Loucy (cell line): ENCODE results near the gene MMP7.

Source experiments
- CTCF ChIP-seq: fragments of 200-600 bp; sonication (generic); conservative IDR thresholded peaks from 2 replicates; pipeline ENCODE4 v1.5.1; 2014; ENCODE audit warnings: mild to moderate bottlenecking, antibody characterized with exemption, low read length
- EZH2phosphoT487 ChIP-seq: fragments of 200-600 bp; IDR thresholded peaks from 2 replicates; pipeline ENCODE4 v1.6.1; 2018; ENCODE audit warnings: antibody characterized with exemption, mild to moderate bottlenecking, moderate library complexity, borderline replicate concordance

- TF ChIP-seq EZH2phosphoT487 (no peak), CTCF (peak; percentile 58)
These were observed 12.1 kb downstream of the MMP7 start for GRCh38 chr11:102518296-102519094.
